Epithelial cell of esophagus (primary cell): ENCODE data around the gene NUP205.

Experiments used
- DNase-seq: peaks from one replicate; pipeline ENCODE4 v3.0.0; 2010; ENCODE audit warnings: low read depth
- H3K4me3 ChIP-seq: 2 replicates; pipeline ENCODE4 v1.5.1; 2011; ENCODE audit warnings: mild to moderate bottlenecking, low read length, control low read depth
- TF ChIP-seq, protein P1 (sequence below): IDR thresholded peaks from 2 replicates; pipeline ENCODE4 v1.5.1; 2011; ENCODE audit warnings: low read depth, mild to moderate bottlenecking, low read length, control low read depth, inconsistent platforms; ENCODE audit not compliant: insufficient read depth; ENCODE audit errors: missing control alignments

Gene NUP205

DNA sequence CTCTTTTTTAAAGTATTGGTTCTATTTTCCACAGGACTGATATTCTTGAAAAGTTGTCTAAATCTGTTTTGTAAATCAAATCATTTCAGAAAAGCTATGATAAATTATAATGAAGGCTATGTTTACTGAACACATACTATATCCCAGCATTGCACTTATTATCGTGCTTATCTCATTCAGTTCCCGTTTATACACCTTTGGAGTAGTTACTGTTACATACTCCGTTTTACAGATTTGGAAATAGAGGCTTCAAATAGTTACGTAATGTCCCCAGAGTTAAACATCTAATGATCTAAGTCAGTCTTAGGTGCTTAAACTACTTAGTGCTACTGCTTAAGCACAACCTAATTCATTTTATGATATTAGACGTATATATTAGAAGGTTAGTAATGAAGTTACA is 1.2 kb downstream of the NUP205 start:
- no peak for DNase-seq
- H3K4me3 ChIP-seq: peak overlapping the region; percentile 93
- TF ChIP-seq, protein P1, sequence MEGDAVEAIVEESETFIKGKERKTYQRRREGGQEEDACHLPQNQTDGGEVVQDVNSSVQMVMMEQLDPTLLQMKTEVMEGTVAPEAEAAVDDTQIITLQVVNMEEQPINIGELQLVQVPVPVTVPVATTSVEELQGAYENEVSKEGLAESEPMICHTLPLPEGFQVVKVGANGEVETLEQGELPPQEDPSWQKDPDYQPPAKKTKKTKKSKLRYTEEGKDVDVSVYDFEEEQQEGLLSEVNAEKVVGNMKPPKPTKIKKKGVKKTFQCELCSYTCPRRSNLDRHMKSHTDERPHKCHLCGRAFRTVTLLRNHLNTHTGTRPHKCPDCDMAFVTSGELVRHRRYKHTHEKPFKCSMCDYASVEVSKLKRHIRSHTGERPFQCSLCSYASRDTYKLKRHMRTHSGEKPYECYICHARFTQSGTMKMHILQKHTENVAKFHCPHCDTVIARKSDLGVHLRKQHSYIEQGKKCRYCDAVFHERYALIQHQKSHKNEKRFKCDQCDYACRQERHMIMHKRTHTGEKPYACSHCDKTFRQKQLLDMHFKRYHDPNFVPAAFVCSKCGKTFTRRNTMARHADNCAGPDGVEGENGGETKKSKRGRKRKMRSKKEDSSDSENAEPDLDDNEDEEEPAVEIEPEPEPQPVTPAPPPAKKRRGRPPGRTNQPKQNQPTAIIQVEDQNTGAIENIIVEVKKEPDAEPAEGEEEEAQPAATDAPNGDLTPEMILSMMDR: no peak

DNA sequence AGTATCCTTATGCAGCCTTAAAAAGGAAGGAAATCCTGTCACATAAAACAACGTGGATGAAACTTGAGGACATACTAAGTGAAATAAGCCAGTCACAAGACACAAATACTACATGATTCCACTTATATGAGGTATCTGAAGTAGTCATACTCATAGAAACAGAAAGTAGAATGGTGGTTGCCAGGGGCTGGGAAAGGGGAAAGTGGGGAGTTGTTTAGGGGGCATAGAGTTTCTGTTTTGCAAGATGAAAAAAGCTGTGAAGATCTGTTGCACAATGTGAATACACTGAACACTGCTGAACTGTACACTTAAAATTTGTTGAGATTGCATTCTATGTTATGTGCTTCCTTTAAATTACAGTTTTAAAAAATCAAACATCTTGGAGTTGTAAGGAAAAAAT is 2.9 kb downstream of the NUP205 start:
- H3K4me3 ChIP-seq: no peak overlapping the region
- DNase-seq: no peak
- TF ChIP-seq, protein P1: no peak

DNA sequence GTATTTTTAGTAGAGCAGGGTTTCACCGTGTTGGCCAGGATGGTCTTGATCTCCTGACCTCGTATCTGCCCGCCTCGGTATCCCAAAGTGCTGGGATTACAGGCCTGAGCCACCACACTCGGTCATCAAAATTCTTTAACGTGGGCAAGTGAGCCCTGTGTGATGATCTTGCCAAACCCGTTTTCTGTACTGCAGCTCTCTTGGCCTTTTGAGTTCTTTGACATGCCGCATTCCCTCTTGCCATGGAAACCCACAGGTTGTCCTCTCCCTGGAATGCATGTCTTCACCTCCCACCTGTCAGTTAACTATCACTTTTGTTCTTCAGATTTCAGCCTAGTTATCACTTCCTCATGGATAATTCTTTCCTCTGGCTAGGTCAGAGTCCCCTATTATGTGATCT is 5.0 kb downstream of the NUP205 start:
- TF ChIP-seq, protein P1: no peak
- no peak overlapping the region for H3K4me3 ChIP-seq
- peak; percentile 36 for DNase-seq

DNA sequence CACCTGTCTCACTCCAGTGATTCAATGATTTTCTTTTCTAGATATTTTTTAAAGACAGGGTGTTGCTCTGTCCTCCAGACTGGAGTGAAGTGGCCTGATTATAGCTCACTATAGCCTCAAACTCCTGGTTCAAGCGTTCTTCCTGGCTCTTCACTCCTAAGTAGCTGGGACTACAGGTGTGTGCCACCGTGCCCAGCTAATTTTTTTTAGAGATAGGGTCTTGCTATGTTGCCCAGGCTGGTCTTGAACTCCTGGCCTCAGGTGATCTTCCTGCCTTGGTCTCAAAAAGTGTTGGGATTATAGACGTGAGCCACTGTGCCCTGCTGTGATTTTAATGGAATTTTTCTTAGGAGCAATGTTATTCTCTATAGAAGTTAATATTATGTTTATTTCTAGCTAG is 14.1 kb downstream of the NUP205 start:
- H3K4me3 ChIP-seq: no peak overlapping the region
- TF ChIP-seq, protein P1: no peak

DNA sequence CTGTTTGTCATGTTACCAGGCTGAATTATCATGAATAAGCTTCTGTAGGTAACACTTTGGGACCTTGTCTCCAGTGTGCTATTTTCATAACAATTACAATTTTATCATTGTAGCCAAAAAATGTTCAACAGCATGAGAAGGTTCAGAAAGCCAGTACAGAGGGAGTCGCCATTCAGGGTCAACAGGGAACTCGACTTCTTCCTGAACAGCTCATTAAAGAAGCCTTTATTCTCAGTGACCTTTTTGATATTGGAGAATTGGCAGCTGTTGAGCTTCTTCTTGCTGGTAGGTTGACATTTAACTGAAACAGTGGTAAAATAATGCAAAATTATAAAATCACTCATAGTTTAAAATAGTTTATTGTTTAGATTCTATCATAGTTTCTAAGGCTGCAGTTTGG is 15.8 kb downstream of the NUP205 start:
- no peak overlapping the region for H3K4me3 ChIP-seq
- TF ChIP-seq, protein P1: no peak
- no peak for DNase-seq

More for the DNA sequence above, 14.1 kb downstream of the NUP205 start:
- no peak for DNase-seq

DNA sequence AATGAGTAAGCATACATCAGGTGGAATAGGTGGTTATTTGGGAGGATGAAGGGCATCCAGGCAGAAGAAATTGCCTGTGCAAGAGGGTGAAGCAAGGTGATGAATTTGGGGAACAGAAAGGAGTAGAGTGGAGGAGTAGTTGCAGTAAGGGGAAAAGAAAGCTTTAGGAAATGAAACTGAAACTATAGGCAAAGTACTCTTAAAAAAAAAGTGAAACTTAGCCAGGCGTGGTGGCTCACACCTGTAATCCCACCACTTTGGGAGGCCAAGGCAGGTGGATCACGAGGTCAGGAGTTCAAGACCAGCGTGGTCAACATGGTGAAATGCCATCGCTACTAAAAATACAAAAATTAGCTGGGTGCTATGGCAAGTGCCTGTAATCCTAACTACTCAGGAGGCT is 17.6 kb downstream of the NUP205 start:
- TF ChIP-seq, protein P1: no peak
- no peak overlapping the region for H3K4me3 ChIP-seq
- no peak for DNase-seq

DNA sequence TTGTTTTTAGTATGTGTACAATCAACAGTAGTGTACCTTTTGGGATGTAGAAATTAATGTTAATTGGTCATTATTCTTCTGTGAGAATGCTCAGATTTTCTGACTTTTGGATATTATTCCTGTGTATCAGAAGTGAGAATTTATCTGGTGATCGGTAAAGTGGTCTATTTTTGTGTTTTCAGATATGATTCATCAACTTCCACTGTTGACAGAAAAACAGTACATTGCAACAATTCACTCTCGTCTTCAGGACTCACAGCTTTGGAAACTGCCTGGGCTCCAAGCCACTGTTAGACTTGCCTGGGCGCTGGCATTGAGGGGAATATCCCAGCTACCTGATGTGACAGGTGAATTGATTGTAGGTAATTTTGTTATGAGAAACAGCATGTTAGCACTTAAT is 20.9 kb downstream of the NUP205 start:
- no peak for DNase-seq
- H3K4me3 ChIP-seq: no peak overlapping the region
- TF ChIP-seq, protein P1: no peak
